Measurements from ENCODE around the gene ADSS1. TPM values are rescaled to one million over a fixed set of nuclear protein-coding genes. Genes with fewer than 3 reads are reported as not detected.
"Not testable (repeated sequence)": the region's sequence is repeated elsewhere in the genome, so short reads cannot be mapped to it uniquely, and the experiment has no call there.

ADSS1 gene
- total RNA-seq, 1 donor from 2014 or later, result 2.8 TPM

GRCh38 chr14:104715416-104715815, 8.6 kb upstream of the ADSS1 start:
- DNase-seq (ENCODE audit: low read depth, low spot score), result no peak

DNA sequence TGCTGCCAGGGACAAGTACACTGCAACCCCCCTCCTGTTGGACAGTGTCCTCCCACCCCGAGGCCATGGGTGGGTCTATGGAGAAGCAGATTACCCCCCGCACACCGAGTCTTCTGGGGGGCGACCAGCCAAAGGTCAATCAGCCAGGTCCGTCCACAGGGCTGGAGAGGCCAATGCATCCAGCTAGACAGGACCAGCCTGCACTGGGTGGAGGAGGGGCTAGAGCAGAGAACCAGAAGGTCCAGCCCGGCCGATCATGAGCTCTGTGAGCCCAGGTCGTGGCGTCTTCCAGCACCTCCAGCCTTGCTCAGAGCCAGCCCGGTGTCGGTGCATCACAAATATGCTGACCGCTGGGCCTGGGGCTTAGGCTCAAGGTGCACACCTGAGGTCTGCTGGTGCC, 8.2 kb upstream of the ADSS1 start:
- DNase-seq (ENCODE audit: low read depth, low spot score), result no peak

- DNase-seq (ENCODE audit: low read depth, low spot score), result no peak
Measured at GRCh38 chr14:104717137-104717536, 6.9 kb upstream of the ADSS1 start.

GRCh38 chr14:104717646-104718045, 6.4 kb upstream of the ADSS1 start:
- DNase-seq (ENCODE audit: low read depth, low spot score), result no peak

- DNase-seq (ENCODE audit: low read depth, low spot score), result no peak
Measured at GRCh38 chr14:104718147-104718546, 5.9 kb upstream of the ADSS1 start.

GRCh38 chr14:104718871-104719270, 5.2 kb upstream of the ADSS1 start:
- no peak for DNase-seq (ENCODE audit: low read depth, low spot score)

GRCh38 chr14:104719343-104719742, 4.7 kb upstream of the ADSS1 start:
- DNase-seq (ENCODE audit: low read depth, low spot score), result no peak

DNA sequence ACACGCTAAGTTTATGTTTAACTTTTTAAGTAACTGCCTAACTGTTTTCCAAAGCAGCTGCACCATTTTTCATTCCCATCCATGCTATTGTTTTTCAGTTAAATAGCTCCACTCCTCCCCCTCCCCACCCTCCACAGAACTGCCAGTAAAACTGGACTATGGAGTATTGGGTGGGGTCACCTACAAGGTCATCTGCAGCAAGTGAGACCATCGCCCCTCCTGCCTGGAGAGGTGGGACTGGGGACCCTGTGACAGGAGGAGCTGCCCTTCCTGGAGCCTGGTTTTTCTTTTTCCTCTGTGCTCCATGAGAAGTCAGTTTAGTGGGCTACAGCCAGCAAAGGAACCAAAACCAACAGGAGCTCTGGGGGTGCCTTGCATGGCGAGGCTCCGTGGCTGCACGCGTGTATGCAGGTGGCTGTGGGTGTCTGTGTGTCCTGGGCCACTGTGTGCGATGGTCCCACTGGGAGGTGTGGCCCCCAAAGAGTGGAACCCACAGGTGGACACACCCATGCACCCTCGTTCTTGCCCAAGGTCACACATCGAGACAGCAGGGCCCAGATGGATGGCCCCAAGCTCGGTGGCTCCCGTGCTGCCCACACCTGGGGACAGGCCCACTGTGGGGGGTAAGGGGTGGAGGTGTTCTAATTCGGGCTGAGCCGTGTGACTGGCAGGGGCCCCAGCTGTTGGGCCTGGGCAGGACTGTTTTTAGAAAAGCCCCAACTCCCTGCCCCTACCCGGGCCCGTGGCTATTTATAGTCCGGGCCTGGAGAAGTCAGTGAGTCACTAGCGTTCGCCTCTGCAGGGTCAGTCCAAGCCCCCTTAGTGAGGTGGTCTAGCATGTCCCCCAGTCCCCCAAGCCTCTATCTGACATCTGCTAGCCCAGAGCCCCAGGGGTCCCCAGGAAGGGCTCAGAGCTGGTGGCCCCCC, 2.3 kb upstream of the ADSS1 start:
- no peak for DNase-seq (ENCODE audit: low read depth, low spot score)

DNA sequence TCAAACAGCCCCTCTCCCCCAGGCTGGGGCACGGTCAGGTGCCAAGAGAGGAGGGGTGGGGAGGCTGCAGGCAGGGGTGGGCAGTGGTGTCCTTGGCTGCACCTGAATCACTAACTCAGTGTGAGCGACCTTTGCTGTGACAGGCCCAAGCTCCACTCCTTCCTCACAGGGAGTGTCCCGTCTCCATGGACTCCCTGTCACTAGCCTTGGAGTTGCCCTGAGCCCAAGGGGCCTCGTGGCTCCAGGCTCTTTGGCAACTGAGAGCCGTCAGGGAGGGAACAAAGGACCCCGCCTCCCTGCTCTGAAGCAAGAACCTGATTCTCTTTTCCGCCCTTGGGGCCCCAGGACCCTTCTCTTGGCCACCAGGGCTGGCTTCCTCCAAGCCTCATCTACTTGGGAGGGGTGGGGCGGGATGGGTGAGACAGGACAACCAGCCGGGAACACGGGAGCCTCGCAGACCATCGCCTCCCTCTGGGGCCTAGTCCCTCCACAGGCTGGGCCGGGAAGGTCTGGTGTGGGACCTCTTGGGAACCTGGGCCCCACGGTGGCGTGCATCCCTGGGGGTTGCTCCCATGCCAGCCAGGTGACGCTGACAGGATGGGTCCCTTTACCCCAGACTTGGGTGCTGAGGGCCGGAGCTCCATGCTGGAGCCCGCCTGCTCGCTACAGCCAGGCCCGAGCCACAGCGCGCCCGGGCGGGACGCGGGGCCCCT, 935 bp upstream of the ADSS1 start:
- DNase-seq (ENCODE audit: low read depth, low spot score), result no peak

GRCh38 chr14:104724407-104724980, 465 bp downstream of the ADSS1 start:
- no peak for DNase-seq (ENCODE audit: low read depth, low spot score)

DNA sequence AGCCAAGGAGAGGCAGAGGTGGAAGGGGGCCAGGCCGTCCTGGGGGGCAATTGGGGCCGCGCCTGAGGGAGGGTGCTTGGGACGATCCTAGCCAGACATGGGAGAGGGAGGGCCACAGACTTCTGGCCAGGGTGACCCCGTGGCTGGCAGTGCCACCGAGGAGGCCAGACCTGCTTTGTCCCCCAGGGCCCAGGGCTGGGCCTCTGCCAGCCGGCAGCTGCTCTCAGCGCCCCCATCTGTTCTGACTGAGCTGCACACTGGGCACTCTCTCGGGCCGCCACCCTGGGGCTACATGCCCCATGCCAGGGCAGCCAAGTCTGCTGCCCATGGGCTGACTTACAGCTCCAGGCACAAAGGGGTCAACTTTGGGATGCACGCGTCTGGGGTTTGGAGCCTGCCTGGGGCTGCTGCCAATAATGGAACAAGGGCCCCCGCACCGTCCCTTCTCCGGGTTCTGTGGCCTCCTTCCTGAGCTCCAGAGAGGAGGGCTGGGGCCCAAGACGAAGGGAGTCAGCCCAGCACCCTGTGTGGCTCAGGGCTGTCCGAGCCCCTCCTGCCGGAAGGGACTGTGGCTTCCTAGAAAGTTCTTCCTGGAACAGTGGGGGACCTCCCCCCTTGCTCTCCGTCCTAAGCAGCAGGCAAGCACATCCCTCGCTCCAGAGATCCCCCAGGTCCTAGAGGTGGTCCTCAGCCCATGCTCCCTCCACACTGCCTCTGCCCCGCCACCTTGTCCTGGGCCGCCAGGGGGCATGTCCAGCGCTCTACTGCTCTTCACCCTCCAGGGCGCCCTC, 1.1 kb downstream of the ADSS1 start:
- DNase-seq (ENCODE audit: low read depth, low spot score), result no peak

DNA sequence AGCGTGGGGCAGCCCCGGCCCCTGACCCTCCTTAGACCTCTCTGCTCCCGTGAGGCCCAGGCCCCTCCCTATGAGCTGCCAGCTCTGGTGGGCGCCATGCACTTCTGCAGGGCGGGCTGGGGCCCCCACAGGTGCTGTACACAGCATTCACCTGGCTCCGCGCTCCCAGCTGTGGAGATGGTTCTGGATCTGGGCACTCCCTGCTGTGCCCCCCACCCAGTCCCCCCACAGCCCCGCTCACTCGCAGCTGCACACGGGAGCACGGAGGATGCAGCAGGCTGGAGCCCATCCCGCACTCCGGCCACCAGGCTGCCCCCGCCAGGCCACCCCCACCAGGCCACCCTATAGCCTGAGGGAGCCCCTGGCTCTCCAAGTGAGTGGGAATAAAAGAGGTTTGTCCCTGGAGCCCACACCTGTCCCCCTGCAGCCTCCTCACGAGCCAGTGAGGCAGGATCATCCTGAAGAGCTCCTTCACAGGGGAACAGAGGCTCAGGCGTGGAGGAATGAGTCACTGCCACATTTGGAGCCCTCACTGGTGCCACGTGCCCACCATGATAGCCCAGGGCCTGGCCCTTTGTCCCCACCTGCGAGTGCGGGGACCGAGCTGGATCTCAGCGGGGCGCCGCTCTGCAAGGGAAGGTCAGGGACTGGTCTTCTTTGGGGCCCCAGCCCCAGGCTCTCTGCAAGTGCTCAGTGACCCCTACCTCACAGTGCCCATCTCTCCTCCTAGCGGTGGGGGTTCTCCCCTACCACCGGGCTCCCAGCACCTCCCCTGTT, 1.9 kb downstream of the ADSS1 start:
- no peak for DNase-seq (ENCODE audit: low read depth, low spot score)

DNA sequence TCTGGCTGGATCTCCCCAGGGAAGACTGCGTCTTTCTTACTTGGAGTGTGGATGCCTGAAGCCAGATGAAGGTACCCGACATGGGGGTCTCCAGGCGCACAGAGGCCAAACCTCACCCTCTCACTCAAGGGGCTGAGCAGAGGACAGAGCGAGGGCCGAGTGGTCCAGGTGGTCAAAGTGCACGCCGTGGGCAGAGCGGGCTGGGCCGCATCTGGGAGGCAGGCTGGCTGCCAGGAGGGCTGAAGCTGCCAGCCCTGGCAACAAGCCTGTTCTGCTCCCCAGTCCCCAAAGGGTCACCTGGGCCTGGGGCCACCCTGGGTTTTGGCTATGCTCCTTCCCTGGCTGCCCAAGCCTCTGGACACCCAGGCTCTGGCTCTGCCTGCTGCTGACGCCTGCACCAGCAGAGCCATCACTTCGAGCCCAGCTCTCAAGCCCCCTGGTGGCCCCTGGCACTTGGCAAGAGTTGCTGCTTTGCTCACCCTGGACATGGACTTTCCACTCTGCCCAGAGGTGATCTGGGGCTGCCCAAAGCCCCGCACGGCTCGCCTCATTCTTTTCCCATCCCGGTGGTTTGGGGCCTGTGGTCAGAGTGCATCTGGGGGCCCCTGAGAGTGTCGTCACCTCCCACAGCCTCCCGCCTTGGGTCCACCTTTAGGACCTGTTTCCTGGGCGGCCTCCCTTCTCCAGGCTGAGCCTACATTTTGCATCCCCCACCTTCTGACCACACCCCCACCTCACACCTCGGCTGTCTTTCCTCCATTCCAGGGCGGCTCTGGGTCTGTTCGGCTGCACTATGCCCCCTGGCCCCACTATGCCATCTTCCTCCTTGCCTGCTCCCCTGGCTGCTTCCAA, 2.8 kb downstream of the ADSS1 start:
- no peak for DNase-seq (ENCODE audit: low read depth, low spot score)

DNA sequence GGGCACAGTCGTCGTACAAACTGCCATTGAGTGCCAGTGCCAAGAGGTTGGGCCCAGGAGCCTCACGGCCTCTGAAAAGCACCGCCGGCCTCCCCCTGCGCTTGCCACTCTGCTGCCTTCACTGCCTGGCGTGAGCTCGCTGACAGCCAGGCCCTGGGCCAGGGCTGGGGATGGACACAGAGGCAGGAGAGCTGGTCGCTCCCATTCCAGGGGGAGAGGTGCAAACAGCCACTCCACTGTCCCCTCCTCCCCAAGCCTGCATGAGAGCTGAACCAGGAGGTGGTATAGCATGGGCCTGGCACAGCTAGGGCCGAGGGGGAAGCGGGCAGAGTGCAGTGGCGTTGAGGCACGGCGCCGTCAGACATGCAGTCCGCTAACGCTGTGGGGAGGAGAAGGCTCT, 4.6 kb downstream of the ADSS1 start:
- no peak for DNase-seq (ENCODE audit: low read depth, low spot score)

DNA sequence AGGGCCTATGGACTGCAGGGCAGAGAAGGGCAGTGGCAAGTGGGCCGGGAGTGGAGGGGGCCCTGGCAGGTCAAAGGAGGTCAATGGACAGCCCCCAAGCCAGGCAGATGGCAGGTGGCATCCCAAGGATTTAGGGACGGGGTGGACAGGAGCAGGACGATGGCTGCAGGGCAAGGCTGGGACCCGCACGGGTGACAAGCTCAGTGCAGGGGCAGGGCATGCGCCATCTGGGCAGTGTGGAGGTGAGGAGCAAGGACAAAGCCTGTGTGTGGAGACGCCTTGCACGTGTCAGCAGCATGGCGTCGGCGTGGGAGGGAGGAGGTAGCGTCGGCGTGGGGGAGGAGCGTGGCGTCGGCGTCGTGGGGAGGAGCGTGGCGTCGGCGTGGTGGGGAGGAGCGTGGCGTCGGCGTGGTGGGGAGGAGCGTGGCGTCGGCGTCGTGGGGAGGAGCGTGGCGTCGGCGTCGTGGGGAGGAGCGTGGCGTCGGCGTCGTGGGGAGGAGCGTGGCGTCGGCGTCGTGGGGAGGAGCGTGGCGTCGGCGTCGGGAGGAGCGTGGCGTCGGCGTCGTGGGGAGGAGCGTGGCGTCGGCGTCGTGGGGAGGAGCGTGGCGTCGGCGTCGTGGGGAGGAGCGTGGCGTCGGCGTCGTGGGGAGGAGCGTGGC, 5.3 kb downstream of the ADSS1 start:
- not testable (repeated sequence) for DNase-seq (ENCODE audit: low read depth, low spot score)

GRCh38 chr14:104729835-104730181, 5.8 kb downstream of the ADSS1 start:
- no peak for DNase-seq (ENCODE audit: low read depth, low spot score)

- no peak for DNase-seq (ENCODE audit: low read depth, low spot score)
Measured at GRCh38 chr14:104730487-104730886, 6.5 kb downstream of the ADSS1 start.

GRCh38 chr14:104731320-104732294, 7.6 kb downstream of the ADSS1 start:
- DNase-seq (ENCODE audit: low read depth, low spot score), result no peak

Data from pulmonary artery endothelial cell (primary cell).